ENCODE results near the gene THADA.

Gene THADA

DNA sequence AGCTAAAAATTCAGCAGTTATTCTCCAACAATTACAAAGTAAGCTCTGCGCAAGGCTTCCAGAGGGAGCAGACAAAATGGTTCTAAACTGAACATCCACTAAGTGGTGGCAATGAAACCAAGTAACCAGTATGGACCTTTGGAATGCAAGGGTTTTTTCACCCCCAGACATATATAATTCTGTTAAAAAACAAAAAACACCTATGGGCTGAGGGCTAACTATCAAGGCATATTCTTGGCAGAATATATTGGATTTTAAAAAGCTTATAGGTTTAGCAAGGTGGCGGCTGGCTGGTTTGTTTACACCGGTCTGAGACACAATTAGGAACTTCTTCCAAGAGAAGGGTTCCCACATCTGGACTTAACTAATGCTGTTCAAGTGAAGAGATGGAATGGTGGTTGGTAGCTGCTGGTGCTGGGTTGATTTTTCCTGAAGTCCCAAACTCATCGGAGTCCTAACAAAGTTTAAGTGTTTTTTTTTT is 372.3 kb downstream of the THADA start:
- DNase-seq (ENCODE audit: low spot score), result peak; percentile 44

DNA sequence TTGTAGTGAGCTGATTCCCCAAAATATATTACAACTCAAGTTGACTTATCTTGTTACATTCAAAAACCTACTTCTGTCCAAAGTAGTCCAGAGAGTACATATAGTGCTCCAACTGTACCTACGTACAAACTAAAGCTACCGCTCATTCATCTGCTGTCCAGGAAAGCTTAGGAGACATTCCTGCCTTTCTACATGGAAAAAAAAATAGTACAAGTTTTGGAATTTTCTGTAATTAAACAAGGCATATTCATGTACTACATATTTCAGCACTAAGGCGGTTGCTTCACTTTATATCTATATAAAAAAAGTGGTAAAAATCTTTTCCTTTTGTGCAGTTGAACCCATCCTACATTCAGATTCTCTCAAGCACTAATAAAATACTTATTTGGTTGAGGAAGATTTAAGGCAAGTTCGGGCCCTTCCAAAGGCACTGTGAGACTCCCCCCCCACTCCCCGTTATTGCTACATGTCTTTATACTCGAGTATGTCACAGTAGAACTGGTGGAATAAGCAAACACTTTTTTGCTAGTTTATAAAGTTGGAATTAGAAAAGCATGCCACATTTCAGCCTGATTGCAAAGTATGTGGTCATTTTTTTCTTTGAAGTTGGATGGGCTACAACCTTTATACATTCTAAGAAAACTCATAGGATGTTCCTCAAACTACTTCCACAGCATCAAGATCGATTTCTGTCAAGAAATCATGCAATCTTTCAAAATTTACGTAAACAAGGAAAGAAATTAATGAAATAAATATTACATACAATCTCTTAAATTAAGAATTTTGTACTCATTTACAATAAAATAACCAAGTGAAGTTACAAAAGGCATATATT is 373.1 kb downstream of the THADA start:
- no peak for DNase-seq (ENCODE audit: low spot score)

DNA sequence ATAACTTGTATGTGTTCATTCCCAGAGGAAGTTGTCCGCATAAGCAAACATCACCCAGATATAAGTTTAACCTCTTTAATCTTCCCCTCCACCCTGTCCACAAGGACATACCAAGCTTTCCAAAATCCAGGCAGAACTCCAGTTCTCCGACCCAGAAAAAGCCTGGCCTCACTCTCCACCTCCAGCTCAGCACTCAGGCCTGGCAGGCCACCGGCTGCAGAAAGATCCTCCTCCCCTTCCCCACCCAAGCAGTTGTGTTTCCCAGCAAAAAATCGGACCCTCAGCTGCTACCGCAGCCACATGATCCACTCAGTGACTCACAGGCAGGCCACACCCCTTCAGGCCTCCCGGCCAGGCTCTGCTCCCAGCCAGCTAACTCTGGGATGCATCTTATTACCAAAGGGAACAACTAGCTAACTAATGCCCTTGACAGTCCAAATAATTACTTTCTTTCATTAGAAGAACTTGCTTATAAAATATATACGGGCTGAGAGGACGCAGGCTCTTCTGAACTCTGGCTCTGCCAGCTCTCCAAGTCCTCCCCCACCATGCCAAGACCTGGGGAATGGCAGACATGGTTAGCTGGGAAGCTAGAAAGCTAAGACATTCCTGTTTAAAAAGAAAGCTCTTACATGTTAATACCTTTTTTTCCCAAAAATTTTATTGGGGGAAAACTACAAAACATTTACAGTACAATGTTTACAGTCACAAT is 373.9 kb downstream of the THADA start:
- DNase-seq (ENCODE audit: low spot score), result peak; percentile 97

DNA sequence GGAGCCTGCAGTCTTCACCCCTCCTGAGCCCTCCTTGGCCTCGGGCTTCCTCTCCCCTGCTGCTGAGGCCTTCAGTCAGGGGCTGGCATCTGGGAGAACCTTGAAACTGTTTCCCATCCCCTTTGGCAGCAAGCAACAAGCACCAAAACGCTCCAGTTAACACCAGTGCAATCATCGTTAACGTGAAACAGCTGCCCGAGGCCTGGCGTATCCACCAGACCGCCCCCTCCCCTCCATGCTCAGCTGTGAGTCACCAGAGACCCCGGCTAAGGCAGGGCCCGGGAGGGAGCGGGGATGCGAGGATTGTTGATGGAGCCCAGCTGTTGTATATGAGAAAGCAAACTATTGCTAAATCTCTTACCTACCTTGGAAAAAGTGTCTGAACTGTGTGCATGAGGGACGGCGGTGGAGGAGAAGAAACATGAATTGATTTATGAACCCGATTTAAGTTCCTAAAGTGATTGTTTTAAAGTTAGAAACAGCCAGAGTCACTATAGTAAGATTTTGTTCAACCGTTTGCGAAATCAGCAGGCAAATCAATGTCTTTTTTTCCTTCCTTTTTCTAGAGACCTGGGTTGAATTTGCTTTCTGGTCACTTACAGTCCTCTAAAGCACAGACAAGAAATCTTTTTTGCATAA is 374.6 kb downstream of the THADA start:
- DNase-seq (ENCODE audit: low spot score), result peak; percentile 47

DNA sequence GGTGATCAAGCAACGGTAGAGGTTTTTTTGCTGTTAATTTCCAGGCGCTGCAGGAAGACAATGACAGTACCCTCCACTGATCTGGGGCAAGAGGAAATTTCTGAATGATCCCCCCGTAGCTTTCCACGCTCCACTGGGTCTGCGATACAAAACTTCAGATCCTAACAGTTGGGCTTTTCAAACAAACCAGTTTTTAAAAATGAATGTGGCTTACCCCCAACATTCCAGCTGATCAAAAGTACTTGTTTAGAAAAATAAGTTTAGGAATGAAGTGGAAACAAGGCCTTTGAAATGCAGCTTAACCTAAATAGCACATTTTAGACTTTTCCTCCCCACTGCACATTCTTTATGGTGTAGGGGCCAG is 375.1 kb downstream of the THADA start:
- DNase-seq (ENCODE audit: low spot score), result no peak

DNA sequence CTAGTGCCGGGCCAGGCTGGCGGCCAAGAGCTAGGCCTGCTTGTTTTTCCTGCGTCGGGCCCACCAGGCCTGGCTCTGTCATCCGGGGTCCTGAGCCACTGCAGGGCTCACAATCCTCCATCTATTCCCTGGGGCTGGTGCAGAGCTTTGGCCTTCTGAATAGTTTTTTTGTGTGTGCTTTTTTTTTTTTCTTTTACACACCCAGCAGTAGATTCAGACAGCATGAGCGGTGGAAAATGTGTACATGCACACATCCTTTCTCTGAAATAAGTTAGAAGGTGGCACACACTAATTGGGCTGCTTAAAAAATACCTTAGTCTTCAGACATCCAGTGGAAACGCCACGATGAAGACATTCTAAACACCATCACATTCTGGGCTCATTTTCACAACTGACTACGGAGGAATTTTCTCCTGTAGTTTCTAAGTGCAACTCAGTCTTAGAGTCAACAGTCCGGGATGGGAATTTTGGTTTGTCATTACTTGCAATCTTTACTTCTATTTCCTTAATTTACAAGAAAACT is 375.5 kb downstream of the THADA start:
- peak; percentile 83 for DNase-seq (ENCODE audit: low spot score)

DNA sequence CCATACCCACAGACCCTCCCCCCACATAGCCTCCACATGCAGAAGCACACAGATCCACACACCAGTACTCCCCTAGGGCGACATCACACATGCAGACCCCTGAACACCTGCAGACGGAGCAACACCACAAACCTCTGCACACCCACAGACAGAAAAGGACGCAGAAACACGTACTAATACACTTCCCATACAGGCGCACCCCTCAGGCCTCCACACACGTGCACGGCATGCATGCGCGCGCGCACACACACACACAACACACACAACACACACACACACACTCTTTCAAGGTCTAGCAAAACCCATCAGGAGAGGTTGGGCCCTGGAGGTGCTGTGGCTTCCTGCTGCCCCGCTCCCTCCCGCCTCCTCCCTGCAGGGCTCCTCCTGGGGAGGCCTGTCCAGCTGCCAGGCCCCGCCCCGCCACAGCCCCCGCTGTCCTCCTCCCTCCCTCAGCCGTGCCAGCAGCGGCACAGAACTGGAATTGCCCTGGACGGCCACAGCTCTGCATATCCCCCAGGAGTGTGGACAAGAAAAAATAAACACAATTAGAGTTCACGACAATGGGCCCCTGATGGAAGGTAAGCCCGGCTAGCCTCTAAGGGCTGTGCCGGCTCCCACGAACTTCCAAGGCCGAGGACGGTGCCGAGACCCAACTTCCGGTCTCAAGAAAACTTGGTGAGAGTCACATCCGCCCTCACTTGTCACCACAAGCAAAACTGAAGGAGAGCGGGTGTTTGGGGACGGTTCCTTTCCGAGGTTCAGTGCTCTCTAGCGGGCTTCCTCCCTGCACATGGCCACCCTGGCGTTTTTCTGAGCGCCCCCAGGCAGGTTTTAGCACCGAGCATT is 376.2 kb downstream of the THADA start:
- DNase-seq (ENCODE audit: low spot score), result peak; percentile 90

DNA sequence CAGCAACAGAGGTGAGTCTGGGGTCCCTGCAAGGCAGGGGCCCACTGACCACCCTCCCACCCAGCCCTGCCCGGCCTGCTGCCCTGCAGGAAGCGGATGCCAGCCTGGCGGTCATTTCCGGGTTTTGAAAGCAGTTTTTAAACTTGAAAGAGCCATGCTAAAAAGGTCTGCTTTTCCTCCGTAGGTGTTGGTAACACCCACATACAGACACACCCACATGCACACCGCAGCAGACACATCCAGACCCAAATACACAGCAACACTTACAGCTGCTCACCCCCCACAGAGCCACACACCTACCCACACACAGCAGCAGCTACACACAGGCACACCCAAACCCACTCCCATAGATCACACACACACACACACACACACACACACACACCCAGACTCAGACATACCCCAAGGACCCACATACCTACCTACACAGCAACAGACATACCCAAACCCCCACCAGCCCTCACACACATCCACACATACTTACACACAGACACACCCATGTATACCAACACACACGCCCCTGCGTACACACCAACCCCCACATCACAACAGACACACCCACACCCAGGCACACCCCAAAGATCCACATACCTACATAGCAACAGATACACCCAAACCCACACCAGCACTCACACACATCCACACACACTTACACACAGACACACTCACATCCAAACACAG is 377.0 kb downstream of the THADA start:
- peak; percentile 34 for DNase-seq (ENCODE audit: low spot score)

DNA sequence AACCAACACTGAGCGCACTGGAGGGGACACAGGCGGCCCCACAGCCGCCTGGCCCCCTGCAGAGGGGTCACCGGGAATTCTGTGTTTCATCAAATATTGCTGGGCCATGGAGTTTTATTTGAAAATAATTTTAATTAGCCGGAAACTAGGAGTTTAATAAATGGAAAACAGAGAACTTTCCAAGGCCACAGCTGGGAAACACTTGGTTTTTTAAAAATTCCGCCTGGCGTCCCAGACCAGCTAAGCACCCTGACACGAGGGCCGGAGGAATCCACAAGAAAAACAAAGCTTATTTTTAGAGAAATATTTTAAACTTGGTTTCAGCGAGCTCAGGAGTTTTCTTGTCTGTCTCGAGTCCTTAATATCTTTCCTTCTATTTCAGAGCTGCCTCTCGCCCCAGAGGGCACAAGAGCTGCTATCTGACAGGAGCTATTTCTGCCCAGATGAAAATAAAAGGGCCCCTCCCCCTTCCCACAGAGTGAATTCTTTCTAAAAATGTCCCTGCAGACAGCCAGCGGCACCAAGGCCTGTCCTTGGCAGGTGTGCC is 377.6 kb downstream of the THADA start:
- DNase-seq (ENCODE audit: low spot score), result peak; percentile 54

DNA sequence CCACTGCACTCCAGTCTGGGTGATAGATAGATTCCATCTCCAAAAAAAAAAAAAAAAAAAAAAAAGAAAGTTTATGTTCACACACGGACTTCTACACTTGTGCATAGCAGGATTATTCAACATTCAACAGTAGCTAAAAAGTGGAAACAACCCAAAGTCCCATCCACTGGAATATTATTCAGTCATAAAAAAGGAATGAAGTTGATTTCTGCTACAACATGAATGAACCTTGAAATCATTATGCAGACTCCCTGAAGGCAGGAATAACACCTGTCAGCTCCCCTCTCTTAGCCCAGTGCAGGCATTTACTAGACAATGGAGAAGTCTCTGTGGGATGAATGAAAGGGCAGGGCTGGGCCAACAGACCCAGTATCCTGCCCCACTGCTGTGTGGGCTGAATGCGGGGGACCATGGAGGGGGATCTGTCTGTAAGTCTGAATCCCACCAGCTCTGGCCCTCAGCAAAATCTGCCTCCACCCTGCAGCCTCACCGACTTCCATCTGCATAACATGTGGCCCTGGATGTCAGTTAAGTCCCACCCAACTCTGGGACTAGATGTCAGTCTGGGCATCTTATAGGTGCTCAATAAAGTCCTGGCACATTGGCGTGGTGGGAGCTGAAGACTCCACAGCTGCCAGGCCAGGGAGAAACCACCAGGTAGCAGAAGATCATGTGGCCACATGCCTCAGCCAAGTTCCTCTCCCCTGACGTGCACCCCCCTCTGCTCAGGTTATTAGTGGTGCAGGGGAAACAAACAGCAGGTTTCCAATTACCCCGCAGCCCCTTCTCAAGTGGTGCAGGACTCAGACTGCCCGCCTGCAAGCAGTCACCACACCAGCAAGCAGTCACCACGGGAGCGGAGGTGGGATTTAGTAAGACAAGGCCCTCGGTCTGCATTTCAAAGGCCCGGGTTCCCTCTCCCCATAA is 378.3 kb downstream of the THADA start:
- no peak for DNase-seq (ENCODE audit: low spot score)

DNA sequence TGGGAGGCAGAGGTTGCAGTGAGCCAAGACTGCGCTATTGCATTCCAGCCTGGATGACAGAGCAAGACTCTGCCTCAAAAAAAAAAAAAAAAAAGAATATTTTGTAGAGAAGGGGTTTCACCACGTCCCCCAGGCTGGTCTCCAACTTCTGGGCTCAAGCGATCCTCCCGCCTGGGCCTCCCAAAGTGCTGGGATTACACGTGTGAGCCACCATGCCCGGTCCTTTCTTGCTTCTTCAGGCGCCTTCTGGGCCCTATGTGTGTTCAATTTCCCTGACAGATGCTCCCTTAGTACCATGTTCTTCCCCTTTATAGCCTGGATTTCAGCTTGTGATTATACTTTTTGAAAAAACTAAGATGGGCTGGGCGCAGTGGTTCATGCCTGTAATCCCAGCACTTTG is 379.2 kb downstream of the THADA start:
- no peak for DNase-seq (ENCODE audit: low spot score)

DNA sequence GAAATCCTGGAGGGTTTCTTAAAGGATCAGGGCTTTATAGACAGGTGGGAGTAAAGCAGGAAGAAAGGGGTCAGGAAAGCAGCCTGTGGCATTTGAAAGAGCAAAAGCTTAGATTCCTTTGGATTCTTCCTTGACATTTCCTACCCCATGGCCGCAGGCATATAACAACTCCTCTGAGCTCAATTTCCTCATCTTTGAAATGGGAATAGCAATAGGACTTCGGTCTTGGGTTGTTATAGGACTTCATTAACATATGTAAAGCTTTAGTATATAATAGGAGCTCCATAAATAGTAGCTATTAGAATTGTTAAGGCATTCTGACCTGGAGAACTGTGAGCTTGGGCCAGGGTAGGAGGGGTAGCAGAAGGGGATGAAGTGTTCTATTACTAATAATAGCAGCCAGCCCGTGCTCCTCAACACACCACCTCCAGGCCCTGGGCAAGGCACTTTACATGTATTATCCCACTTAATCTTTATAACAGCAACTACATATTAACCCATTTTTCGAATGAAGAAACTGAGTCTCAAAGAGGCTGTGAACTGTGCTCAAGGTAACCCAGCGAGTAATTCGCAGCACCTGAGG is 380.1 kb downstream of the THADA start:
- DNase-seq (ENCODE audit: low spot score), result no peak

DNA sequence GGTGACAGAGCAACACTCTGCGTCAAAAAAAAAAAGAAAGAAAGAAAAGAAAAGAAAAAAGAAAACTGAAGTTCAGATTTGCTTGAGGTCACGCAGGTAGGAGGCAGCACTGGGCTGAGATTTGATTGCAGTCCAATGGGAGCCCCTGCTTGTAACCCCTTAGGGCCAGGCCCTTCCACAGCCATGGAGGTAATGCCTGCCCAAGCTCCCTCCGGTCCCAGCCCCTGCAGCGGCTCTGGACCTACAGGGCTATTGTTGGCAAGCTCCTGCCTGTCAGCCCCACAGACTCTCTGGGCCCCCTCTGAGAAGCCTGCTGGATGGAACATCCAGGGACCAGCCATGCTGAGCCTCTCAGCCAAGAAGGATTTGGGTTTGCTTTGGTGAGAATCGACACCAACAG is 381.6 kb downstream of the THADA start:
- DNase-seq (ENCODE audit: low spot score), result no peak

DNA sequence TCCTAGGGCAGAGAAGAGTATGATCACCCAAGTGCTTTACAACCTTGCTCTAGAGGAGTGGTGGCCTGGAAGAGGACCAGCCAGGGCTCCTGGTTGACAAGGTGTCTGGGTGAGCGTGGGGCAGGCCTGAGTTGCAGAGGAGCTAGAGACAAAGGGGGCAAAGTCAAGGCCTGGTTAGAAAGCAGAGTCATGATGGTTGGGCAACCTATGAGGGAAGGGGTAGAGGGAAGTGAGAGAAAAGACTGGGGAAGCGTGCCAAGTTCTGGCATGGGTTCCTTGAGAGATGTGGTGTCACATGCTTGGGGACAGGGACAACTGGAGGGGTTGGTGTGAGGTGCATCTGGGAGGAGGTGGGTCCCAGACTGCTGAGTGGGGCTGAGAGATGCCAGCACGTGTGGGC is 382.9 kb downstream of the THADA start:
- peak; percentile 77 for DNase-seq (ENCODE audit: low spot score)

DNA sequence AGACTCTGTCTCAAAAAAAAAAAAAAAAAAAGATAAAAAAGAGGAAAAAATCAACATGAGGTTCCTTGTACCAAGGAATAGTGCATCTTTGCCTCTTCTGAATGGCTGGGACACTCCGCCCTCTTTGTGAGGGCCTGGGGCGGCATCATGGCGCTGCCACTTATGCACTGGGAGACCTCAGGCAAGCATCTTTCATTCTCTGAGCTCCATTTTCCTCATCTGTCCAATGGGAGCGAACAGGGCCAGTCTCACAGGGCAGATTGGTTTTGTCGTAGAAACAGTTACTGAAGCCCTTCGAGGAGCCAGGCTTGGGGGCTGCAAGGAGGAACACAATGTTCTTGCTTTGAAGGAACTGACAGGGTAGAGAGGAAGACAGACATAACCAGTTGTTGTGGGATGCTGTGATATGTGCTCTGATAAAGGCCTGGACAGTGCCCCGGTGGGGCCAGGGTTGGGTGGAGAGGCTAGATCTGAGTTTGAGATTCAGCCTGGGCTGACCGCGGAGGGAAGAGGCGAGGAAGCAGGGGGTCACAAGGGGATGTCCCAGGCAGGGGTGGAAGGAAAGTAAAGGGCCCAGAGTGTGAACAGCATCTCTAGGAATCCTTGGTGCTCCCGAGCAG is 383.5 kb downstream of the THADA start:
- no peak for DNase-seq (ENCODE audit: low spot score)

DNA sequence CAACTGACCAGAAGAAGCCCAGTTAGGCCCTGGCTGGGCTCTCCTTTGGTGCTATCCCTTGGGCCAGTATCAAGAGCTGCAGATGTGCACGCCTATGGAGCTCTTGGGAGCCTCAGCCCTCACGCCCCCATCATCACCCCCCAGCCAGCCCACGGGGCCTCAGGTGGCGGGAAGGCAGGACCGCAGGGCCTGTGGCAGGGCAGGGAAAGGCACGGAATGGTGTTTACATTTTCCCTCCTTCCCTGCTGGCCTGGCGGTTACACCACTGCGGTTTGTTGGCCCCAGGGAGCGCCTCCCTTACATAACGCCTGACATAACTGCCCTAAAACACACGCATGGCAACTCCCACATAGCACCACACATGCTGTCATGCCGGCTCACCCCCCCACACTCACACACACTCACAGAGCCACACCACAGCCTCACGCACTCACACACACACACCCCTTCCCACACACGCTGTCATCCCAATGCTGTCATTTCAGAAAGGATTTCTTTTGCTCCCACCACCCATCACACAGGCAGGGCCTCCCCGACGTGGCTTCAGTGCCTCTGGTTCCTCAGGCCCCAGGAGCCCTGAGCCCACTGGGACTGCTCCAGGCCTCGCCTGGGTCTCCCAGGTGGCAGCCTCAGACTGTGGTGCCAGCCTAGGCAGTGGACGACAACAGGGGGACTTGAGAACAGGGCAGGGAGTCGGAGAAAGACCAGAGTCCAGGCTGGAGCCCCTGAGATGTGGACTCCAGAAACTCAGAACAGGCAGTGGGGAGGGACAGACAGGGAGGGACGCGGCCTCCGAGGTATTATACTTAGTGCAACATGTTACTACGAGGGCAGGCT is 385.2 kb downstream of the THADA start:
- peak; percentile 7 for DNase-seq (ENCODE audit: low spot score)

DNA sequence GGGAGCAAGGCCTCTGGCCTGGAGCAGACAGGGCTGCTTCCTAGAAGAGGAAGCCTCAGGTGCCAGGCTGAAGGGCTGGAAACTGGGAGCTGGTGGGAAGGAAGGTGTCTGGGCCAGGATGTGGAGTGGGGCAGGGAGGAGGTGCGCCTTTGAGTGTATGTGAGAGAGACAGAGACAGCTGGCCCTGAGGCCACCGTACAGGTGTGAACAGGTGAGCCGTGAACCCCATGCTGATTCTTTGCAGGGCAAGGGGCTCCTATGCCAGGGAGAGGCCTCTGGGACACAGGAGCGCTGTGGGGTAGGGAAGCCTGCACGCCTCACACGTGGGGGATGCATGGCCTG is 385.7 kb downstream of the THADA start:
- no peak for DNase-seq (ENCODE audit: low spot score)

DNA sequence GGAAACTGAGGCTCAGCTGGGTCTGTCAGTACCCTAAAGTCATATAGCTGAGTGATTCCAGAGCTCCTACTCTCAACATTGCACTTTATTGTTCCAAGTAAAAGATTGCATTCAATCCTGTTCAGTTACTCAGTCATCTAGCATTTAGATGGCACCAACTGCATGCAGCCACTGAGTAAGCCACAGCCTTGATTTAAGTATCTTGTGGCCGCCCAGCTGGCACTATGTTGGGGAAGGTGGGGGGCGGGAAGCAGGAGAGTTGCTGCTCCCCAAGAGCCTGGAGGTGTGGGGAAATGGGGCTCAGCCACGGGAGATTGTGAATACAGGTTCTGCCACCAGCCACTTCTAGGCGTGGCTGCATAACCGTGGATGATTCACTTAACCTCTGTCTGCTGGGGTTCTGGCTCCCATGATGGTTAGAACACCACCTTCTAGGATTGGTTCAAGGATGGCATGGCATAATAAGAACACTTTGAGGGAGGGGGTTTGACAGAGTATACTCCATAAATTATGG is 386.6 kb downstream of the THADA start:
- no peak for DNase-seq (ENCODE audit: low spot score)
